Neural progenitor cell (in vitro differentiated cells): Measurements from ENCODE around the gene NELFB. TPM values are rescaled to one million over a fixed set of nuclear protein-coding genes. Genes with fewer than 3 reads are reported as not detected.
A peak's percentile ranks its signal among the peaks of the same experiment; 100 is the strongest.

Experiments used
- DNase-seq: peaks from one replicate; pipeline ENCODE4 v3.0.0-alpha.2; 2016; ENCODE audit warnings: low spot score
- H2AFZ ChIP-seq: fragments of 200-600 bp; sonication (generic); replicated peaks from 2 replicates; pipeline ENCODE4 v1.6.1; 2016; ENCODE audit warnings: antibody characterized with exemption
- H3F3A ChIP-seq: fragments of 200-600 bp; sonication (generic); 2 replicates; pipeline ENCODE4 v1.6.1; 2016; ENCODE audit warnings: antibody characterized with exemption, low read depth
- H3K27ac ChIP-seq: fragments of 200-600 bp; sonication (generic); 2 replicates; pipeline ENCODE4 v1.5.1; 2016; ENCODE audit warnings: mild to moderate bottlenecking
- H3K27me3 ChIP-seq: fragments of 200-600 bp; sonication (generic); 2 replicates; pipeline ENCODE4 v1.6.1; 2016; ENCODE audit warnings: mild to moderate bottlenecking, moderate library complexity
- H3K36me3 ChIP-seq: fragments of 200-600 bp; sonication (generic); 2 replicates; pipeline ENCODE4 v1.5.1; 2016
- H3K4me1 ChIP-seq: fragments of 200-600 bp; sonication (generic); 2 replicates; pipeline ENCODE4 v1.6.1; 2016; ENCODE audit warnings: mixed run types
- H3K4me2 ChIP-seq: fragments of 200-600 bp; sonication (generic); 2 replicates; pipeline ENCODE4 v1.6.1; 2016
- H3K4me3 ChIP-seq: fragments of 200-600 bp; sonication (generic); 2 replicates; pipeline ENCODE4 v1.5.1; 2016
- H3K79me2 ChIP-seq: fragments of 200-600 bp; sonication (generic); 2 replicates; pipeline ENCODE4 v1.6.1; 2016; ENCODE audit warnings: low read depth
- H3K9ac ChIP-seq: fragments of 200-600 bp; sonication (generic); 2 replicates; pipeline ENCODE4 v1.6.1; 2016
- H3K9me3 ChIP-seq: fragments of 200-600 bp; sonication (generic); 2 replicates; pipeline ENCODE4 v1.5.1; 2016; ENCODE audit warnings: low read depth
- H4K20me1 ChIP-seq: fragments of 200-600 bp; sonication (generic); 2 replicates; pipeline ENCODE4 v1.6.1; 2016; ENCODE audit warnings: low read depth
- H3K27ac Mint-ChIP-seq: 3 replicates; pipeline ENCODE4 v1.8.0; 2021; ENCODE audit warnings: mixed read lengths
- H3K27me3 Mint-ChIP-seq: 2 replicates; pipeline ENCODE4 v1.8.0; 2022; ENCODE audit warnings: low read depth, mild to moderate bottlenecking, inconsistent platforms, moderate library complexity, mixed read lengths; ENCODE audit not compliant: insufficient read depth
- H3K36me3 Mint-ChIP-seq: 3 replicates; pipeline ENCODE4 v1.8.0; 2021; ENCODE audit warnings: mixed read lengths
- H3K4me1 Mint-ChIP-seq: 3 replicates; pipeline ENCODE4 v1.8.0; 2021; ENCODE audit warnings: mixed read lengths
- H3K4me3 Mint-ChIP-seq: 3 replicates; pipeline ENCODE4 v1.8.0; 2021; ENCODE audit warnings: mild to moderate bottlenecking, moderate library complexity, mixed read lengths
- H3K9me3 Mint-ChIP-seq: 3 replicates; pipeline ENCODE4 v1.8.0; 2020; ENCODE audit warnings: mixed read lengths
- CTCF ChIP-seq: fragments of 200-600 bp; sonication (generic); IDR thresholded peaks from 2 replicates; pipeline ENCODE4 v1.5.1; 2017; ENCODE audit warnings: antibody characterized with exemption, mild to moderate bottlenecking
- EZH2 ChIP-seq: fragments of 200-600 bp; sonication (generic); IDR thresholded peaks from 2 replicates; pipeline ENCODE4 v1.6.1; 2017; ENCODE audit warnings: antibody characterized with exemption, mild to moderate bottlenecking, moderate library complexity
- EZH2phosphoT487 ChIP-seq: fragments of 200-600 bp; sonication (generic); IDR thresholded peaks from 2 replicates; pipeline ENCODE4 v1.6.1; 2017; ENCODE audit warnings: antibody characterized with exemption
- total RNA-seq: library from RNA; depleted of rRNA; stranded (reverse); fragments of >200 nt; gene quantifications from 2 replicates; pipeline ENCODE4 v1.2.3, GENCODE V29; 2015; ENCODE audit warnings: low replicate concordance

NELFB gene
- total RNA-seq, 1 donor from 2014 or later, result 35.2 TPM

DNA sequence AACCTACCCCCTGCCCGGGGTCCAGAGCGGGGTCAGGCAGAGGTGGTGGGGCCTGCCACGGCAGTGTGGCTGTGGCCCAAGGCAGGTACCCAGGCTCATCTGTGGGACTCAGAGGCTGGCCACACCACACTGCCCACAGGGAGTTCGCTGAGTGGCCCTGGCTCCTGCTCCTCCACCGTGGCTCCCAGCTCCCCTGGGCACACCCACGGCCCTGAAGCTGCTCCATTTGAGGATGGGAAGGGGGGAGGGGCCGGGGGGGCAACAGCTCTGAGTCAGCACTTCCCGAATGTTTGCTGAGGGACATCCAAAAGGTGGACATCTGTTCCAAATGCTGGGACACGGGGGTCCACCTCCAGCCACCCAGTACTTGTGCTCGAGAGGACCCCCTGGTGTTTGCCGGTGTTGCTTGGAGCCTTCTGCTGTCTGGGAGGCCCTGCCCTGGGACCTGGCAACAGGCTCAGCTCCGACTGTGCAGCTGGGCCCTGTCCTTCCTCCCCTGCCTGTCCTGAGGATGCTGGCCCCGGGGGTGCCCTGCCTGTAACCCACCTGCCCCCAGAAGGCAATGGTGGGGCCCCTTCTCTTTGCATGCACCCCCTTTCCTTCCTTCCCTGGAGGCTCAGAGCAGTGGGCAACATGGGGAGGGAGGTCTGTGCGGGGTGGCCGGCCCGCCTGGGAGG is 49.4 kb downstream of the NELFB start:
- Mint-ChIP-seq H3K27me3 (peaks cover 6% of the 10 kb centered on the region), H3K27ac (no peak overlapping the region), H3K4me3 (no peak overlapping the region), H3K4me1 (peaks cover 44% of the 10 kb centered on the region), H3K9me3 (no peaks in the 10 kb centered on the region), H3K36me3 (peaks cover 3% of the 10 kb centered on the region)
- Histone ChIP-seq H3K79me2 (peaks cover 18% of the 10 kb centered on the region), H3K9me3 (no peaks in the 10 kb centered on the region), H3F3A (peaks cover 44% of the 10 kb centered on the region), H3K27me3 (peaks cover 16% of the 10 kb centered on the region), H3K4me1 (peaks cover 59% of the 10 kb centered on the region), H3K4me2 (peak overlapping the region; percentile 45), H3K4me3 (no peak overlapping the region), H3K27ac (peak overlapping the region; percentile 56), H4K20me1 (peaks cover 27% of the 10 kb centered on the region), H3K9ac (no peak overlapping the region), H2AFZ (no peak overlapping the region), H3K36me3 (no peaks in the 10 kb centered on the region)
- peak; percentile 27 for DNase-seq
- no peak for TF ChIP-seq CTCF

- no peak overlapping the region for H3K4me3 ChIP-seq
- H4K20me1 ChIP-seq, result peaks cover 20% of the 10 kb centered on the region
Observed at GRCh38 chr9:137305060-137305797, 50.1 kb downstream of the NELFB start.

GRCh38 chr9:137305798-137306065 is 50.6 kb downstream of the NELFB start:
- TF ChIP-seq CTCF (no peak), EZH2phosphoT487 (no peak), EZH2 (no peak)
- Histone ChIP-seq H3K4me1 (peaks cover 51% of the 10 kb centered on the region), H3K4me2 (no peak overlapping the region), H3K27me3 (peaks cover 16% of the 10 kb centered on the region), H3K36me3 (no peaks in the 10 kb centered on the region), H3K4me3 (no peak overlapping the region), H3K79me2 (peaks cover 6% of the 10 kb centered on the region), H3K27ac (no peak overlapping the region), H3K9ac (no peak overlapping the region), H3F3A (peaks cover 32% of the 10 kb centered on the region), H3K9me3 (no peaks in the 10 kb centered on the region), H4K20me1 (peaks cover 15% of the 10 kb centered on the region), H2AFZ (no peak overlapping the region)
- H3K27me3 Mint-ChIP-seq, result peaks cover 3% of the 10 kb centered on the region
- no peak overlapping the region for H3K4me3 Mint-ChIP-seq
- no peak for DNase-seq
- peaks cover 1% of the 10 kb centered on the region for H3K36me3 Mint-ChIP-seq
- H3K4me1 Mint-ChIP-seq, result peaks cover 38% of the 10 kb centered on the region
- no peak overlapping the region for H3K27ac Mint-ChIP-seq
- H3K9me3 Mint-ChIP-seq, result no peaks in the 10 kb centered on the region

More at GRCh38 chr9:137305060-137305797, 50.1 kb downstream of the NELFB start:
- TF ChIP-seq EZH2phosphoT487, result no peak
- no peak for TF ChIP-seq EZH2
- TF ChIP-seq CTCF, result no peak
- H3F3A ChIP-seq, result peaks cover 37% of the 10 kb centered on the region
- H3K4me2 ChIP-seq, result peak overlapping the region; percentile 45
- H3K4me1 ChIP-seq, result peaks cover 52% of the 10 kb centered on the region
- H3K4me3 Mint-ChIP-seq, result peak overlapping the region; percentile 55
- H3K9me3 Mint-ChIP-seq, result no peaks in the 10 kb centered on the region
- peaks cover 1% of the 10 kb centered on the region for H3K36me3 Mint-ChIP-seq
- peaks cover 4% of the 10 kb centered on the region for H3K27me3 Mint-ChIP-seq
- peak overlapping the region; percentile 86 for H3K27ac ChIP-seq
- H3K27ac Mint-ChIP-seq, result no peak overlapping the region
- H3K27me3 ChIP-seq, result peaks cover 16% of the 10 kb centered on the region
- H3K79me2 ChIP-seq, result peaks cover 11% of the 10 kb centered on the region
- peaks cover 39% of the 10 kb centered on the region for H3K4me1 Mint-ChIP-seq
- no peaks in the 10 kb centered on the region for H3K9me3 ChIP-seq
- no peak overlapping the region for H3K9ac ChIP-seq
- peak; percentile 90 for DNase-seq
- no peak overlapping the region for H2AFZ ChIP-seq
- no peaks in the 10 kb centered on the region for H3K36me3 ChIP-seq
